Measurements from ENCODE around the gene CLASRP. TPM values are rescaled to one million over a fixed set of nuclear protein-coding genes. Genes with fewer than 3 reads are reported as not detected.
"Not testable (repeated sequence)": the region's sequence is repeated elsewhere in the genome, so short reads cannot be mapped to it uniquely, and the experiment has no call there.

CLASRP gene
- polyA plus RNA-seq, 1 donor = 53.1 TPM

DNA sequence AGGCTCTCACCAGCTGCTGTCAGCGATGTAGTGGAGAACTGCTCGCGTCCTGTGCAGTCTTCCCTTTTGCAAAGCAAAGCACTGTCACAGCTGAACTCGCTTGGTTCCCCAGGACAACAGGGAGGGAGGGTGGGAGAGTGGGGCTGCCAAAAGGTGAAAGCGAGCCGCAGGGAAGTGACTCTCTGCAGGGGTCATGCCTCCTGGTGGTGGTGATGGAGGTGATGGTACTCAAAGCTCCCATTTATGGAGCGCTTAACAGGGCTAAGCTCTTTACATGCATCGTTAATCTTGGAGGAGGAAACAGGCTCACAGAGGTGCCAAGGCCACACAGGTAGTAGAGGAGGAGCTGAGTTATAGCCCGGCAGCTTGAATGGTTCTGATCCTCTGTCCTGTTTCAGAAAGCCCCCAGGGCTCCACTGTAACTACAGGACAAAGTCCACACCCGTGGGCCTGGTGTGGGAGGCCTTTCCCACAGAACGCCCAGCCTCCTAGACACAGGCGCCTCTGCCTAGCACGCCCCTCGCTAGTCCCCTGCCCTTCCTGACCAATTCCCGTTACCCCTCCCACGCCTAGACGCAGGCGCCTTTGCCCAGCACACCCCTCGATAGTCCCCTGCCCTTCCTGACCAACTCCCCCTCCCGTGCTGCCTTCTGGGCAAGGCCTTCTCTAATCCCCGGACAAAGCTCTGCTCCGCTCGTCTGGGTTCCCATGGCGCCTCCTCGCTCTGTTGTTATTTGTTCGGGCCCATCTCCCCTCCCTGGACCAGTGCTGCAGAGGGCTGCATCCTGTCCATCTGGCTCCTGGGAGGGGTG is 64.9 kb downstream of the CLASRP start:
- no peak for DNase-seq

DNA sequence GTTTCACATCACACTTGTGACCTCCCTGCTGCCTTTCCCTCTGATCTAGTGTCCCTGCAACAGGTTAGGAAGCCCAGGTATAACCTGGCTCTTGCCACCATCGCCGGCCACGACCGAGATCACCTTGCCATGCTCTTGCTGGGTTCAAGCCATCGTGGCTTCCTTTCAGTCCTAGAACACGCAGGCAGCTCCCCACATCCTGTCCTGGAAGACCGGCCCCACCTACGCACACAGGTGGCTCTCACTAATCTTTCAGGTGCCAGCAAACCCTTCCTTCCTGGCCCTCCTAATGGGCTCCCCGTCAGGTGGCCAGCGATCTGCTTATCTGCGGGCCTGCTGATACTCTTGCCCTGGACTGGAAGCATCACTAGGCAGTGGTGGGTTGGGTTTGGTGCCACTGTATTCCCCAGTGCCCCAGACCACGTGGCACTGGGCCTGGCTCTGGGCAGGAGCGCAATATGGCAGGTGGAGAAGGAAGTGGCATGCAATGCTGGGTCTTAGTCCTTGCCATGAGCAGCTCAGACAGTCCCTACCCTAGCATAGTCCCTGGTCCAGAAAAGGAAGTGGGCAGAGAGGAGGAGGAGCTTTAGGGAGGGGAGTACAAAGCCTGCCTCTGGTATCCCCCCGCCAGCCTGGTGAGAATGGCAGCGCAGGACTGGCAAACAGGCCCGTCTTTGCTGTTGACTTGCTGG is 66.0 kb downstream of the CLASRP start:
- DNase-seq = no peak

DNA sequence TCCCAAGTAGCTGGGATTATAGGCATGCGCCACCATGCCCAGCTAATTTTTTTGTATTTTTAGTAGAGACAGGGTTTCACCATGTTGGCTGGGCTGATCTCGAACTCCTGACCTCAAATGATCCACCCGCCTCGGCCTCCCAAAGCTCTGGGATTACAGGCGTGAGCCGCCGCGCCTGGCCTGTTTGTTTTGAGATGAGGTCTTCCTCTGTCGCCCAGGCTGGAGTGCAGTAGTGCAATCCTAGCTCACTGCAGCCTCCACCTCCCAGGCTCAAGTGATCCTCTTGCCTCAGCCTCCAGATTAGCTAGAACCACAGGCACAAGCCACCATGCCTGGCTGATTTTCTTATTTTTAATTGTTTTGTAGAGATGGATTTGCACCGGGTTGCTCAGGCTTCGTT is 67.5 kb downstream of the CLASRP start:
- DNase-seq = not testable (repeated sequence)

DNA sequence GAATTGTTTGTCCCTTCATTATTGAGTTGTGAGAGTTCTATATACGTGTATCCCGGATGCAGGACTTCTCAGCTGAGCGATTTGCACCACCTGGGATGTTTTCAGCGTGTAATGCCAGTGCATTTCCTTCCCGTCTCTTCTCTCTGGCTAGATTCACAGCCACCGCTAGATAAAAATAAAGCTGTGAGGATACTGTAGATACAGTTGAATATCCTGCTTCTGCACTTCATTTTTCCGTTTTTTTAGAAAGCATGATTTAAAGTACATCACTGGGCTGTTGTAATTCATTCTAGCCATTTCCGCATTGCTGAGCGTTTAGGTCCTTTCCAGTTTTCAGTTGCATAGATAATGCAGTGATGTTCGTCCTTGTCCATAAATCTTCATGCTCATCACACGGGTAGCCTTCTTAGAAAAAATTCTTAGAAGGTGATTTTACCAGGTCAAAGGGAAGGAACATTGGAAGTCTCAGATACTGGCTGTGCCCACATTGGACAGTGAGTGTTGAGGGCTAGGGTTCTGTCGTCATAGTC is 68.8 kb downstream of the CLASRP start:
- no peak for DNase-seq

DNA sequence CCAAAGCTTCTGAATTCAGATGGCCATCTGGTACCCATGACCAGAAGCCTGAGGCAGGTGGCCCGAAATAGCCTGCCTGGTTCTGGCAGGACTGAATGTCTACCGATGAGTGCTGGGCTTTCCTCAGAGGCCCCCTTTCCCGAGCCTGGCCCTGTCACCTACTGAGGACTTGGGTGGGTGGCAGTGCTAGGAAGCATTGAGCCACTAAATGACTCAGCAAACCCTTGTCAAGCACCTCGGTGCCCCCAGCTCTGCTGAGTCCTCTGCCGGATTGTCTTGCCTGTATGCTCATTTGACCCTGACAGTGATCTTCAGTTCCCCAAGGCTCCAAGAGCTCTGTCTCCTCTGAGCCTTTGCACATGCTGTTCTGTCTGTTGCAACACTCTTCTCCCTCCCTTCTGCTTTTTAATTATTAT is 72.0 kb downstream of the CLASRP start:
- DNase-seq = no peak

DNA sequence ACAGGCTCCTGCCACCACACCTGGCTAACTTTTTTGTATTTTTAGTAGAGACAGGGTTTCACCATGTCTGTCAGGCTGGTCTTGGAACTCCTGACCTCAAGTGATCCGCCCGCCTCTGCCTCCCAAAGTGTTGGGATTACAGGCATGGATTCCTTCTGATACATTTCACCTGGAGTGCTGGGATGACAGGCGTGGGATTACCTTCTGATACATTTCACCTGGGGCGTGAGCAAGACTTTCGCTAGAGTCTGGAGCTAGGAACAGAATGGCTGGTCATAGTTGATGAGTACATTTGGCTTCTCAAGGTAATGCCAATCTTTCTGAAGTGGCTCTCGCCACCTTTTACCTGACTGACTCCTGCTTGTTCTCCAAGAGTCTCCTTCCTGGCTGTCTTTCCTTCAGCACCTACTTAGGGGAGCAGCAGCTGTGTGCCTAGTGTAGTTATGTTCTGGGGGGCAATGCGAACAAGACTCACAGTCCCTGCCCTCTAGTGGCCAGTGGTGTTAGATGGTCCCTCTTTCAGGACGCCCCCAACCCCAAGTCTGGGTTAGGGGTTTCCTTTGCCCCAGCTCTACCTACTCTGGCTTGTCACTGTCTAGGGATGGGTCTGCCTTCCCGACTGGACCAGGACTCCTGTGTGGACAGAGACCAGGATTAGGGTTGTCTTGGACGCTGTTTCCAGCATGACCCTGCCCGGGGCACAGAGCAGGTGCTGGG is 73.4 kb downstream of the CLASRP start:
- DNase-seq = no peak

DNA sequence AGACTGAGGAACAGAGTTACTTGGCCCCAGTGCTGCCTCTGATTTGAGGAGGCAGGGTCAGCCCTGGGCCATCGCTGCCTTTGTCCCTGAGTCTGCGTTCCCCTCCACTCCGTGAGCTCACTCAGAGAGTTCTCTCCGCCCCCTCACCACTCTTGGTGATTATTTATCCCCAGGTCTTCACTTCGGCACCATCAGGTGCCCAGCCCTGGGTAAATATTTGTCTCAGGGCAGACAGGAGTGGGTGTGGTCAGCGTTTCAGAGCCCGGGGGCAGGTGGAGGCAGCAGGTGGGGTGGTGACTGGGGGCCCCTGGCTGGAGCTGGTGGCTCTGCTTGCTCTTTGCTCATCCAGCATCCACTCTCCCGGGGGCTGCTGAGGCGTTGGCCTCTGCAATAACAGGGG is 74.8 kb downstream of the CLASRP start:
- no peak for DNase-seq

DNA sequence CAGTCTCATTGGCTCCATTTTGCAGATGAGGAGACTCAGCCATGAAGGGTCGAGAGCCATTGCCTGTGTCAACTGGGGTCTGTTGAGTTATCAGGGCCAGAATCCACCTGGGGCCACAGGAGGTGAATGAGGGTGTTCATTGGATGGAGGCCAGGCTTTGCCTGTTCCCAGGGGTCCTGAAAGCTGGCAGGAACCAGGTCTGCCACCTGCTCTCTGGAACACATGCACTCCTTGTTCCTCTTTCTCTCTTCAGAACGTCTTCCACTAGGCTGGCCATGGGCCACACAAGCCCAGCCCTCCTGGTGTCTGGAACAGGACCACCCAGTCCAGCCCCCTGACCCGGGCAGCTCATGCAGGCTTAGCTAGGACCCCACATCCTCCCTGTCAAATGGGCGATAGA is 75.3 kb downstream of the CLASRP start:
- DNase-seq = no peak

DNA sequence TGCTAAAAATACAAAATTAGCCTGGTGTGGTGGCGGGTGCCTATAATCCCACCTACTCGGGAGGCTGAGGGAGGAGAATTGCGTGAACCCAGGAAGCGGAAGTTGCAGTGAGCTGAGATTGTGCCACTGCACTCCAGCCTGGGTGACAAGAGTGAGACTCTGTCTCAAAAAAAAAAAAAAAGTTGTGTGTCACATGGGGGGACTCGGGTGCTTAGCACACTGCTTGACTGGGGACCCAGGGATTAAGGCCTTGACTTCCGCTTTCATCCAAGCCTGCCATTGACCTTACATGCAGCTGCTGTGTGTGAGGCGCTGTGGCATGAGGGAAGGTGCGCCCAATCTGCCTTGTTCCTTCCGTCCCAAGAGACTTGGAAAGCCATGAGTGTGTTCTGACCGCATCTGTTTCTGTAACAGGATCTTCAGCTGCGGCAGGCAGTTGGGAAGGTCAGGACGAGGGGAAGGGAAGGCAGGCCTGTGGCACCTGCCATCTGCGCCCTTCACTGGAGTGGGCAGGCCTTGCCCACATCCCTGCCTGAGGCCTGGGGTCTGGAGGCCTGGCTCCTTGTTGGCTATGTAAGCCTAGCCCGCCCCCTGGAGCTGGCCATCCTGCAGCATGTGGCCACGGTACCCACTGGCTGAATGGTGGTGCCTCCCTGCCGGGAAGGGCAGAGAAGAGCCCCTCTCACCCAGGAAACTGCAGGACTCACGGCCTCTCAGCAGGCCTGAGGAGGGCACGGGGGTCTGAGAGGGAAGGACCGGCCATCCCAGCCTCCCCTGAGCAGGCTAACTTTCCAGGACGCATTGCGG is 77.2 kb downstream of the CLASRP start:
- DNase-seq = no peak

DNA sequence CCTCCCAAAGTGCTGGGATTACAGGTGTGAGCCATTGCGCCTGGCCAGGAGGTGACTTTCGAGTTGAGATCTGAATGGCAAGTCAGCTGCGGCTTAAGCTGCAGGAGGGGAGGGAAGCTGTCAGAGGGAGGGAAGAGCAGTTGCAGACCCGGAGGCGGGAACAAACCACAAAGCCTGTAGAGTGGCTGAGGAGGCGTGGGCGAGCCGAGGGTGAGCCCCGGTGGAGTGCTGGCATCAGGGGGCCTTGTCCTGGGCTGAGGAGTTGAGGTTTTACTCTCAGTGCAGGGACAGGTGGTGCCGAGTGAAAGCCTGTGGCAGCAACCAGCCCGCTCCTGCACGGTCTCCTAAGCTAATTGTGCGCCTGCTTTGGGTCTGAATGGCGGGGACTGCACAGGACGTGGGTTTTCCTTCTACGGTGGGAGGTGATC is 78.3 kb downstream of the CLASRP start:
- no peak for DNase-seq

DNA sequence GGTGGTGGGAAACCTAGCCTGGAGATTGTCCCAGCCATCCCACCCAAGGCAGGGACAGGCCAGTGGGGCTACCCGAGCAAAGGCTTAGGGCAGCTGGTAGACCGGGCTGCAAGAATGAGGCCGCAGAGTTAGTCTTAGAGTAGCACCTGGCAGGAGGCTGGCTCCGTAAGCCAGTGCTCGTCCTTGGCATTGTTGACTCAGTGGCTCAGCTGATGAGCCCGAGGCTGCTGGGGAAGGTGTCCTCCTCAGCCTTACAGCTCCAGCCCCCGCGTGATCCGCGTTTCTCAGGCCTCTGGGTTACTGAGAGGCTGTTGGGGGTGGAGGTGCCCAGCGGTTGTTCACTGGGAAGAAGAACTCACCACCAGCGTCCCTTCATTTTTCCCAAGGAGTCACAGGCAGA is 78.8 kb downstream of the CLASRP start:
- no peak for DNase-seq

DNA sequence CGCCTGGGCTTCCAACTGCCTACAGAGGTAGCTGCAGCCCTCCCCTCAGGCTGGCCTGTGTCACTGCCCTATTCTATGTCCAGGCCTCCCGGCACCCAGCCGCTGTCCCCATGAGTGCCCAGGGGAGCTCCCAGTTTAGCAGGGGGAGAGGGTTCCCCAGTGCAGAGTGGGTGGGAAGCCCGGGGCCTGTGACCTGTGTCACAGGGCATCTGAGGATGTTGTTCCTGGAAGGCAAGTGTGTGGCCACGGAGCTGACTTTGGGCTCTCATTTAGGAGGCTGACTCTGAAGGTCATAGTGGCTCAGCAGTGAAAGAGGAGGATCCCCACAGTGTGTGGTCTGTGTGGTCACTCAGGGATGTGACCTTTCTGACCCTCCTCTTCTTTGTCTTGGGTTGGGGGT is 79.3 kb downstream of the CLASRP start:
- DNase-seq = no peak

DNA sequence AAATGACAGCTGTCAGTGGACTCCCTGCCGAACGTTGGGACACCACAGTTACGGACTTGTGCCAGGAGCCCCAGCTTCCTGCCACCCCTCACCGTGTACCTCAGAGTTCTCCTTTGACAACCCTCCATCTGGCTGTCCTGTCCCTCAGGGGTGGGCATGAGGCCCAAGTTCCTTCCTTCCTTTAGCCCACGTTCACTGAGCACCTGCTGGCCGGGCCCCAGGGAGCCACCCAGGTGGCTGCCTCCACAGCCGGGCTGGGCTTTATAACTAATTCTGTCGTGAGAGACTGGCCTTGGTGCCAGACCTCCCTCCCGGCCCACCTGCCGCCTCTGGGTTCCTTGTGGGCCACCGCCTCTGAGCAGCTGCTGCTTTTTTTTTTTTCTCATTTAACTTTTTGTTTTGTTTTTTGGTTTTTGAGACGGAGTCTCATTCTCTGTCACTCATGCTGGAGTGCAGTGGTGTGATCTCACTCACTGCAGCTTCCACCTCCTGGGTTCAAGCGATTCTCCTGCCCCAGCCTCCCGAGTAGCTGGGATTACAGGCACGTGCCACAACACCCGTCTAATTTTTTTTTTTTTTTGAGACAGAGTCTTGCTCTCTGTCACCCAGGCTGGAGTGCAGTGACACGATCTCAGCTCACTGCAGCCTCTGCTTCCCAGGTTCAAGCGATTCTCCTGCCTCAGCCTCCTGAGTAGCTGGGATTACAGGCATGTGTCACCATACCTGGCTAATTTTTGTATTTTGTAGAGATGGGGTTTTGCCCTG is 79.9 kb downstream of the CLASRP start:
- DNase-seq = not testable (repeated sequence)

DNA sequence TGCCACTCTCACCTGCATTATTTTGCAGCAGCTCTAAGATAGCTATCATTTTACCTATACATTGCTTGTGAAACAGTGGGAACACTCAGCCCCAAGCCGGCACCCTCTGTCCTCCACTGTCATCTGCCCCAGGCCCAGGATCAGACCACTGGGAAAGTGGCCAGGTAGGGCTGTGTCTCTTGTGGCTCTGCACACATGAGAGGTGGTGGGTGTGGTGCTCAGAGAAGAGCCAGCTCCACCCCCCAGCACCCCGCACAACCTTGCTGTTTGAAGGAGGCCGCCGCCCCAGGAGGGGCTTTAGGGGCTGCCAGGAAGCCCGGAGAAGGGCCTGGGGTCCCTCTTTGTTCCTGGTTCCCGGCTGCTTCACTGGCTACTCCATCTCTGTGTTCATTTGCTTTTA is 80.7 kb downstream of the CLASRP start:
- DNase-seq = no peak

Other genes with a start within 250 kb of the CLASRP start
- 262 TPM for gene BCAM, start 229.9 kb upstream of the CLASRP start, polyA plus RNA-seq (ENCODE audit: insufficient read length)
- 55.4 TPM for gene NECTIN2, start 192.7 kb upstream of the CLASRP start, polyA plus RNA-seq (ENCODE audit: insufficient read length)
- gene TOMM40, start 147.8 kb upstream of the CLASRP start, polyA plus RNA-seq (ENCODE audit: insufficient read length) = 31.1 TPM
- gene APOE, start 133.2 kb upstream of the CLASRP start, polyA plus RNA-seq (ENCODE audit: insufficient read length) = 98.9 TPM
- 25.3 TPM for gene APOC1, start 124.4 kb upstream of the CLASRP start, polyA plus RNA-seq (ENCODE audit: insufficient read length)
- not detected for gene APOC4, start 96.8 kb upstream of the CLASRP start, polyA plus RNA-seq (ENCODE audit: insufficient read length)
- 0.79 TPM for gene APOC2, start 93.0 kb upstream of the CLASRP start, polyA plus RNA-seq (ENCODE audit: insufficient read length)
- 67.1 TPM for gene CLPTM1, start 83.7 kb upstream of the CLASRP start, polyA plus RNA-seq (ENCODE audit: insufficient read length)
- 5.5 TPM for gene RELB, start 37.6 kb upstream of the CLASRP start, polyA plus RNA-seq (ENCODE audit: insufficient read length)
- 1.0 TPM for gene ZNF296, start 37.4 kb downstream of the CLASRP start, polyA plus RNA-seq (ENCODE audit: insufficient read length)
- gene GEMIN7, start 40.2 kb downstream of the CLASRP start, polyA plus RNA-seq (ENCODE audit: insufficient read length) = 22.6 TPM
- gene PPP1R37, start 54.1 kb downstream of the CLASRP start, polyA plus RNA-seq (ENCODE audit: insufficient read length) = 24.8 TPM
- 0.21 TPM for gene NKPD1, start 121.9 kb downstream of the CLASRP start, polyA plus RNA-seq (ENCODE audit: insufficient read length)
- 24.0 TPM for gene TRAPPC6A, start 139.2 kb downstream of the CLASRP start, polyA plus RNA-seq (ENCODE audit: insufficient read length)
- gene BLOC1S3, start 139.7 kb downstream of the CLASRP start, polyA plus RNA-seq (ENCODE audit: insufficient read length) = 7.6 TPM
- gene EXOC3L2, start 206.4 kb downstream of the CLASRP start, polyA plus RNA-seq (ENCODE audit: insufficient read length) = 3.0 TPM
- gene MARK4, start 212.2 kb downstream of the CLASRP start, polyA plus RNA-seq (ENCODE audit: insufficient read length) = 39.1 TPM